Lower leg skin (tissue), 4 donors: ENCODE measurements around the gene HNRNPUL2. TPM values are rescaled to one million over a fixed set of nuclear protein-coding genes. Genes with fewer than 3 reads are reported as not detected.

Experiments used
- DNase-seq, 2 donors: peaks; one replicate each; pipeline ENCODE4 v3.0.0-alpha.2; 2019; ENCODE audit warnings: low spot score in 2 of 2
- H3K4me3 ChIP-seq: fragments of 200-600 bp; sonication (generic); 2 replicates; pipeline ENCODE4 v1.5.1; 2017; ENCODE audit warnings: mild to moderate bottlenecking, low read depth; ENCODE audit not compliant: poor library complexity, severe bottlenecking
- CTCF ChIP-seq, 3 donors: fragments of 450-650 bp; IDR thresholded peaks; one replicate each; pipeline ENCODE4 v1.5.1; 2016; ENCODE audit warnings: antibody characterized with exemption in 3 of 3, mild to moderate bottlenecking in 3 of 3, moderate library complexity in 2 of 3
- POLR2A ChIP-seq, 2 donors: fragments of 450-650 bp; IDR thresholded peaks; one replicate each; pipeline ENCODE4 v1.6.1; 2016 to 2017; ENCODE audit warnings: antibody characterized with exemption in 2 of 2, mild to moderate bottlenecking in 1 of 2, moderate library complexity in 1 of 2
- WGBS, 2 donors: methylation state at CpG; one replicate each; pipeline ENCODE4 v1.1.5; 2018; 5-methylcytosine and 5-hydroxymethylcytosine counted together
- intact Hi-C: fragments of 100-400 bp; cut with DNase I; formaldehyde crosslinking; loops from one replicate; pipeline ENCODE4 v1.15.0; 2023; ENCODE audit warnings: low total_unique reads
- total RNA-seq, 4 donors: library from RNA; depleted of rRNA; stranded (reverse); fragments of >200 nt; gene quantifications; one replicate each; pipeline ENCODE4 v1.1.0, GENCODE V29; 2016

The HNRNPUL2 gene
- total RNA-seq, 4 donors from 2014 or later, result 19.9 to 30.8 (median 24.3) TPM

DNA sequence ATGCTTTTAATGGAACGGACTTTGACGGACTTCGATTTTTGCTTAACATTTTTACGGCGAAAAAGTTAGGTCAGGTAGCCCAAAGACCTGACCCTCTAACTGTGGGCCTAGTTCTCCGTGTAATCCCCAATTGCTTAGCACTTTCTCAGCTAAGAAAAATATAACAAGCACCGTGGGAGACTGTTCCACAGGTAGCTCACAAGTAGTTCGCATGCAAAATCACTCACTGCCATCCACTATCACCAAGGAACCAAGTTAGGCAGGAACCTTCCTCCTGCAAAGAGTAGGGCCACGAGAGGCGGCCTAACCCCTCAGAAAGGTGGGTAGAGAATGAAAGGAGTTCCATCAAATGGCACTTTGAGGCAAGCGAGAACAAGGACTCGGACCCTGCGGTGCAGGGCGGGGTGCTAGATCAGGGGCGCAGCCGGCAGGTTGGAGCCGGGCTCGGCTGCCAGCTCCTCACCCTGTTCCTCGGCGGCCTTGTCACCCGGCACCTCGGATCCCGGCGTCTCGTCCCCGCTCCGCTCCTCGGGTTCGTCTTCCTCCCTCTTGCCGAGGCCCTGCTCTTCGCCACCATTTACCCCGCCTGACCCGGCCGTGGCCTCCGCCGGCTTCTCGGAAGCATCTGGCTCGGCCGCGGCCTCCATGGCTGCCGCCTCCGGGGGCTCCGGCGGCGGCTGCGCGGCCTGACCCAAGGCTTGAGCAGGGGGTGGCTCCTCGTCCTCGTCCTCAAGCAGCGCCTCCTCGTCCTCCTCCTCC lies 922 bp downstream of the HNRNPUL2 start:
- intact Hi-C loops, result no loop called here
- 0 to 1% methylated on average over 44 to 51 of the region's 51 CpGs for WGBS, 2 donors
- peak overlapping the region; percentile 88 for H3K4me3 ChIP-seq
- peak; percentile 34 to 89 for DNase-seq
- TF ChIP-seq POLR2A (IDR thresholded peaks at IDR 0.05) (no peak), CTCF (IDR thresholded peaks at IDR 0.05) (no peak)

GRCh38 chr11:62725646-62726045 lies 1.6 kb downstream of the HNRNPUL2 start:
- WGBS, 2 donors, result 0 to 3% methylated on average over 7 of the region's 7 CpGs
- TF ChIP-seq POLR2A (IDR thresholded peaks at IDR 0.05) (no peak), CTCF (IDR thresholded peaks at IDR 0.05) (no peak)
- DNase-seq, result no peak
- H3K4me3 ChIP-seq, result peak overlapping the region; percentile 88
- intact Hi-C loops, result no loop called here

DNA sequence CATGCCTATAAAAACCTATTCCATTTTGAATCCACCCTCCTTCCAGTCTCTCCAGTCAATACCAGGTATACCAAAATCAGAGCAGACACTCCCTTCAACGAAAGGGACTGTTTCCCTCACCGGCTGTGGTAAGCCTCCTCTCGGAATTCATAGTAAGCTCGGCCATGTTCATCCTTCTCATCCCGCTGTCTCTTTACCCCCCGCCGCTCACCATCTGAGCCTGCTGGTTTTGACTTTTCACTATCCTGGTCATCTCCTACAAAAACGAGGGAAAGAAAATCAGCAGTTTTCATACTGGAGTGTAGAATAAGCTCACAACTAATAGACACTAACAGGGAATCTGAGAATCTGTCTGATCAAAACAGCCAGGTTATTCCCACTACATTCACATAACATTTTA lies 3.1 kb downstream of the HNRNPUL2 start:
- no peak overlapping the region for H3K4me3 ChIP-seq
- TF ChIP-seq CTCF (IDR thresholded peaks at IDR 0.05), result no peak
- no peak for TF ChIP-seq POLR2A (IDR thresholded peaks at IDR 0.05)
- peak in 1 of 2 donors; percentile 28 for DNase-seq
- intact Hi-C loops, result no loop called here
- WGBS, 2 donors, result 21 to 36% methylated on average over 8 of the region's 8 CpGs

- no peak overlapping the region for H3K4me3 ChIP-seq
- 66 to 67% methylated on average over 7 of the region's 7 CpGs for WGBS, 2 donors
These were observed 5.3 kb downstream of the HNRNPUL2 start for GRCh38 chr11:62721994-62722393.

GRCh38 chr11:62719302-62719978 lies 7.8 kb downstream of the HNRNPUL2 start:
- TF ChIP-seq CTCF (IDR thresholded peaks at IDR 0.05) (no peak), POLR2A (IDR thresholded peaks at IDR 0.05) (no peak)
- intact Hi-C loops, result no loop called here
- no peak overlapping the region for H3K4me3 ChIP-seq
- WGBS, 2 donors, result 73 to 88% methylated on average over 2 of the region's 2 CpGs
- DNase-seq, result no peak

More at GRCh38 chr11:62721994-62722393, 5.3 kb downstream of the HNRNPUL2 start:
- no peak for TF ChIP-seq POLR2A (IDR thresholded peaks at IDR 0.05)
- TF ChIP-seq CTCF (IDR thresholded peaks at IDR 0.05), result no peak
- DNase-seq, result no peak
- intact Hi-C loops, result no loop called here
